DND-41 (cell line): ENCODE results near the gene SHANK3.

Source experiments
- ATAC-seq: fragments of 200-7000 bp; cut with Tn5 transposase; 3 replicates; pipeline ENCODE4 v1.9.1; 2021; ENCODE audit warnings: low read depth; ENCODE audit not compliant: insufficient read depth
- DNase-seq: peaks from one replicate; pipeline ENCODE4 v3.0.0-alpha.2; 2020
- H2AFZ ChIP-seq: 2 replicates; pipeline ENCODE4 v1.6.0; 2012; ENCODE audit warnings: low read depth, low read length
- H3K27ac ChIP-seq: 2 replicates; pipeline ENCODE4 v1.5.1; 2012; ENCODE audit warnings: low read length, inconsistent platforms
- H3K27me3 ChIP-seq: fragments of 200-600 bp; sonication (generic); 2 replicates; pipeline ENCODE4 v1.6.0; 2012; ENCODE audit warnings: low read length, mild to moderate bottlenecking, inconsistent platforms; ENCODE audit not compliant: insufficient read depth, poor library complexity
- H3K36me3 ChIP-seq: 2 replicates; pipeline ENCODE4 v1.5.1; 2012; ENCODE audit warnings: low read length, inconsistent platforms; ENCODE audit not compliant: insufficient read depth
- H3K4me1 ChIP-seq: 2 replicates; pipeline ENCODE4 v1.5.1; 2012; ENCODE audit warnings: mild to moderate bottlenecking, low read length; ENCODE audit not compliant: insufficient read depth
- H3K4me2 ChIP-seq: 2 replicates; pipeline ENCODE4 v1.6.0; 2012; ENCODE audit warnings: mild to moderate bottlenecking, moderate library complexity, low read length, inconsistent platforms; ENCODE audit not compliant: insufficient read depth
- H3K4me3 ChIP-seq, 2 experiments: fragments of 200-600 bp in 1 of 2; shearing (Covaris generic) in 1 of 2; 2 replicates each; pipeline ENCODE4 v1.5.1; 2012 to 2016; ENCODE audit warnings: inconsistent platforms in 2 of 2, low read length in 2 of 2, mild to moderate bottlenecking in 2 of 2, low read depth in 1 of 2, moderate library complexity in 1 of 2
- H3K79me2 ChIP-seq: 2 replicates; pipeline ENCODE4 v1.6.0; 2012; ENCODE audit warnings: low read length, inconsistent platforms; ENCODE audit not compliant: insufficient read depth
- H3K9ac ChIP-seq: 2 replicates; pipeline ENCODE4 v1.6.0; 2012; ENCODE audit warnings: low read depth, mild to moderate bottlenecking, inconsistent platforms, low read length, moderate library complexity
- H3K9me3 ChIP-seq: 2 replicates; pipeline ENCODE4 v1.5.1; 2012; ENCODE audit warnings: low read length, moderate library complexity, mild to moderate bottlenecking, inconsistent platforms; ENCODE audit not compliant: insufficient read depth, severe bottlenecking
- H4K20me1 ChIP-seq: 2 replicates; pipeline ENCODE4 v1.6.0; 2012; ENCODE audit warnings: low read length; ENCODE audit not compliant: insufficient read depth
- EZH2 ChIP-seq: IDR thresholded peaks from 3 replicates; pipeline ENCODE4 v1.6.1; 2012; ENCODE audit warnings: borderline replicate concordance, low read depth, mild to moderate bottlenecking, moderate library complexity, low read length, inconsistent platforms; ENCODE audit not compliant: severe bottlenecking
- TF ChIP-seq, protein P1 (sequence below): IDR thresholded peaks from 2 replicates; pipeline ENCODE4 v1.5.1; 2012; ENCODE audit warnings: borderline replicate concordance, low read length, moderate library complexity, mild to moderate bottlenecking; ENCODE audit not compliant: poor library complexity, severe bottlenecking; ENCODE audit errors: extremely low read depth

SHANK3 gene

DNA sequence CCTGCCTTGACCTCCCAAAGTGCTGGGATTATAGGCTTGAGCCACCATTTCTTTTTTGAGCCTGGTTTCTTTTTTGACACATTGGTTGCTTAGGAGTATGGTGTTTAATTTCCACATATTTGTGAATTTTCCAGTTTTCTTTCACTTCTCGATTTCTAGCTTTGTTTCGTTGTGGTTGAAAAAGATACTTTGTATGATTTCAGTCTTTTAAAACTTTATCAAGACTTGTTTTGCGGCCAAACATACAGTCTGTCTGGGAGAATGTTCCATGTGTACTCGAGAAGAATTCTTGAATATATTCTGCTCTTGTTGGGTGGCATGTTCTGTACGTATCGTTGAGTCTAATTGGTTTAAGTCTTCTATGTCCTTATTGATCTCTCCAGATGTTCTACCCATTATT is 20.8 kb downstream of the SHANK3 start:
- H3K4me1 ChIP-seq, result no peaks in the 10 kb centered on the region
- no peak for DNase-seq
- no peaks in the 10 kb centered on the region for H3K9me3 ChIP-seq
- no peak overlapping the region for H3K27ac ChIP-seq
- no peaks in the 10 kb centered on the region for H3K27me3 ChIP-seq
- no peak overlapping the region for H2AFZ ChIP-seq
- TF ChIP-seq, protein P1, sequence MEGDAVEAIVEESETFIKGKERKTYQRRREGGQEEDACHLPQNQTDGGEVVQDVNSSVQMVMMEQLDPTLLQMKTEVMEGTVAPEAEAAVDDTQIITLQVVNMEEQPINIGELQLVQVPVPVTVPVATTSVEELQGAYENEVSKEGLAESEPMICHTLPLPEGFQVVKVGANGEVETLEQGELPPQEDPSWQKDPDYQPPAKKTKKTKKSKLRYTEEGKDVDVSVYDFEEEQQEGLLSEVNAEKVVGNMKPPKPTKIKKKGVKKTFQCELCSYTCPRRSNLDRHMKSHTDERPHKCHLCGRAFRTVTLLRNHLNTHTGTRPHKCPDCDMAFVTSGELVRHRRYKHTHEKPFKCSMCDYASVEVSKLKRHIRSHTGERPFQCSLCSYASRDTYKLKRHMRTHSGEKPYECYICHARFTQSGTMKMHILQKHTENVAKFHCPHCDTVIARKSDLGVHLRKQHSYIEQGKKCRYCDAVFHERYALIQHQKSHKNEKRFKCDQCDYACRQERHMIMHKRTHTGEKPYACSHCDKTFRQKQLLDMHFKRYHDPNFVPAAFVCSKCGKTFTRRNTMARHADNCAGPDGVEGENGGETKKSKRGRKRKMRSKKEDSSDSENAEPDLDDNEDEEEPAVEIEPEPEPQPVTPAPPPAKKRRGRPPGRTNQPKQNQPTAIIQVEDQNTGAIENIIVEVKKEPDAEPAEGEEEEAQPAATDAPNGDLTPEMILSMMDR, result no peak
- TF ChIP-seq EZH2, result no peak
- ATAC-seq, result no peak
- H3K4me2 ChIP-seq, result no peak overlapping the region
- no peak overlapping the region for H3K9ac ChIP-seq
- no peaks in the 10 kb centered on the region for H3K79me2 ChIP-seq
- no peak overlapping the region for H3K4me3 ChIP-seq
- no peaks in the 10 kb centered on the region for H4K20me1 ChIP-seq
- H3K36me3 ChIP-seq, result no peaks in the 10 kb centered on the region

DNA sequence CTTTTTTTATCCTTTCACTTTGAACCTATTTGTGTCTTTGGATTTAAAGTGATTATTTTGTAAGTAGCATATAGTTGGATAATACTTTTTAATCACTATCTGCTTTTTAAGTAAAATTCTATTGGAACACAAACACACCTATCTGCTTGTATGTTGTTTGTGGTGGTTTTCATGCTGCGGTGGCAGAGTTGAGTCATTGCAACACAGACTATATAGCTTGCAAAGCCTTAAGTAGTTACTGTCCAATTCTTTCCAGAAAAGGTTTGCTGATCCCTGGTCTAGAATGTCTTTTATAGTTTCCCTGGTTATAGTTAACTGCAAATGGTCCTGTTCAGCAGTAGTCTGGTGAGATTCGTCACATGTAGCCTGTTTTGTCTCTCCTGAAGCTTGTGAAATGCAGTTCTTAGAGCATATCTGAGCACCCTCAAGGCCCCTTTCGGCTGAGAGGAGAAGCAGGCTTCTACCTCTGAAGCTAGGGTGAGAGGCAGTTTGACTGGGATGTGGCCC is 21.5 kb downstream of the SHANK3 start:
- no peaks in the 10 kb centered on the region for H3K4me1 ChIP-seq
- H3K4me3 ChIP-seq, result no peak overlapping the region
- no peak overlapping the region for H3K4me2 ChIP-seq
- H4K20me1 ChIP-seq, result 0 out of 2 replicates have a peak, but pooled peaks cover 1% of the 10 kb centered on the region
- H2AFZ ChIP-seq, result no peak overlapping the region
- TF ChIP-seq, protein P1, result peak; percentile 4
- no peak for TF ChIP-seq EZH2
- H3K27ac ChIP-seq, result no peak overlapping the region
- no peaks in the 10 kb centered on the region for H3K79me2 ChIP-seq
- H3K36me3 ChIP-seq, result no peaks in the 10 kb centered on the region
- DNase-seq, result no peak
- H3K9ac ChIP-seq, result no peak overlapping the region
- no peaks in the 10 kb centered on the region for H3K9me3 ChIP-seq
- ATAC-seq, result no peak
- no peaks in the 10 kb centered on the region for H3K27me3 ChIP-seq

DNA sequence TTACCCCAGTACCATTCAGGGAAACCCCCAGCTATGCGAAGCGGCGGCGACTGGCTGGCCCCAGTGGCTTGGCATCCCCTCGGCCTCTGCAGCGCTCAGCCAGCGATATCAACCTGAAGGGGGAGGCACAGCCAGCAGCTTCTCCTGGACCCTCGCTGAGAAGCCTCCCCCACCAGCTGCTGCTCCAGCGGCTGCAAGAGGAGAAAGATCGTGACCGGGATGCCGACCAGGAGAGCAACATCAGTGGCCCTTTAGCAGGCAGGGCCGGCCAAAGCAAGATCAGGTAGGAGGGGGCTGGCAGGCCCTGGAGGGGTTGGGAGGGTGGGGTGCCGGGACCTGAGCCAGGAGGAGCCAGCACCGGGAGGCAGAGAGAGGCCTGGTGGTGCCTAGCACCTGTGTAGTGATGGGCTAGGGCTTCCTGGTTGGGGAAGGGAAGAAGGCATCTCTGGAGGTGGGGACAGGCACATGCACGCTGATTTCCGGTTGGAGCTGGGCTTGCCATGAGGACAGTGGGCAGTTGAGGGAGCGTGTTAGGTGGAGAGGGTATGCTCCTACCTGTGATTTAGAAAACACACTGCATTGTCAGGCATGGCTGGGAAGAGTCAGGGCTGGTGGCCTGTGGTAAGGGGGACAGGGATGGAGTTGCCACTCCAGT is 22.3 kb downstream of the SHANK3 start:
- no peaks in the 10 kb centered on the region for H3K36me3 ChIP-seq
- TF ChIP-seq, protein P1, result no peak
- TF ChIP-seq EZH2, result no peak
- no peak for DNase-seq
- no peaks in the 10 kb centered on the region for H3K79me2 ChIP-seq
- H2AFZ ChIP-seq, result no peak overlapping the region
- no peaks in the 10 kb centered on the region for H3K27me3 ChIP-seq
- no peak overlapping the region for H3K9ac ChIP-seq
- H3K4me3 ChIP-seq, result no peak overlapping the region
- H4K20me1 ChIP-seq, result 0 out of 2 replicates have a peak, but pooled peaks cover 3% of the 10 kb centered on the region
- ATAC-seq, result no peak
- no peak overlapping the region for H3K4me2 ChIP-seq
- H3K9me3 ChIP-seq, result no peaks in the 10 kb centered on the region
- H3K4me1 ChIP-seq, result no peaks in the 10 kb centered on the region
- no peak overlapping the region for H3K27ac ChIP-seq
